Inflammatory macrophage (primary cell): ENCODE measurements around the gene SCLT1.
"Not testable (repeated sequence)": the region's sequence is repeated elsewhere in the genome, so short reads cannot be mapped to it uniquely, and the experiment has no call there.

Source experiments
- DNase-seq, 2 donors: peaks; one replicate each; pipeline ENCODE4 v3.0.0-alpha.2; 2020 to 2022
- total RNA-seq, 18 experiments: gene quantifications; one replicate each; lab custom pipeline; 2026; ENCODE audit warnings: mixed read lengths in 6 of 18, inconsistent platforms in 2 of 18; lab: John Stamatoyannopoulos, UW

Gene SCLT1
- total RNA-seq = 12.2 to 29.9 (median 24.2) reads per million in 18 experiments

DNA sequence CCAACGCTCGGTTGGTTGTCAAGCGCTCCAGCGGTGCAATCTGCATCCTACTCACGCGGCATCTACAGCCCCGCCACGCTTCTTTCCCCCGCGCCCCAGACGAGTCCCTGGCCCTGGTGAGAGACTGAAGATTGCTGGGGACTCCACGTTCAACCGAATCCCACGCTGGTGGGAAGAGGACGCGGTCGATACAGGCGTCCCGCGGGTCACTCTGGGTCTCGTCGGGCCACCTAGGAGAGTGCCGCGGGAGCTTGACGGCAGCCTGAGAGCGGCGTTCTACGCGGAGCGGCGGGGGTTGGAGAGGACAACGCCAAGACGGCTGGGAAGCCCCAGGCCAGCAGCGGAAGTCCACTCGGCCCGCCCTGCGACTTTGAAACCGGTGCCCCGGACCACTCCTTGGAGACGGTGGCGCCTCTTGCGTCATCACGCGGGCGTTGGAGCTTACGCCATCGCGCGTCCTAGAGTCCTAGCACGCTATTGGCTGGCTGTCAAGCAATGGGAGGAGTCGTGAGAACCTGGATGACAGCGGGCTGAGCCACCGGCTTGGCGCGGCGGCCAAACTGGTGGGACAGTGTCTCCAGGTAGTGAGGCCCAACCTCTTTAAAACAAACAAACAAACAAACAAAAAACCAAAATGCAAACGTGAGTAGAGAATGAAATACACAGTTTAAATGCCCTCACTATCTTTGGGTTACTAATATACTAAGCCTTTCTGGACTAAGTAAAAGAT is at the start of gene SCLT1:
SCLT1 (minus strand) TSS at position 349 of the 730 bp plus-strand sequence. CDS start 436 bp downstream, outside the sequence.
- peak; percentile 99 to 100 for DNase-seq

DNA sequence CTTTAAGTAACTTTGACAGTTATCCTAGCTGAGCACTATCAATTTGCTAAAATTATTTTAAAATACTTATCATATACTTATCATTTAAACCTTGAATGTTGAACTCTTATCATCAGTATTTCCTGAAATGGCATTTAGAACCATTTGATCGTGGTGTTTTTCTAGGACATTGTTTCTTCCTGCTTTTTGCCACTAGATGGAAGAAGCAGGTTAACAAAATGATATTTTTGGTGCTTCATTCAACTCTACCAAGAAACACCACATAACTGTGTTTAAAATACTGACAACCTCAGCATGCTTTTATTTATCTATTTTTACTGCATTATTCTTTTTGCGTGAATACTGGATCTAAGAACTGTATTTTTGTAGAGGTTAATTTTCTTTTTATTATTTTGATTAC is 47.2 kb upstream of the SCLT1 start:
- no peak for DNase-seq

DNA sequence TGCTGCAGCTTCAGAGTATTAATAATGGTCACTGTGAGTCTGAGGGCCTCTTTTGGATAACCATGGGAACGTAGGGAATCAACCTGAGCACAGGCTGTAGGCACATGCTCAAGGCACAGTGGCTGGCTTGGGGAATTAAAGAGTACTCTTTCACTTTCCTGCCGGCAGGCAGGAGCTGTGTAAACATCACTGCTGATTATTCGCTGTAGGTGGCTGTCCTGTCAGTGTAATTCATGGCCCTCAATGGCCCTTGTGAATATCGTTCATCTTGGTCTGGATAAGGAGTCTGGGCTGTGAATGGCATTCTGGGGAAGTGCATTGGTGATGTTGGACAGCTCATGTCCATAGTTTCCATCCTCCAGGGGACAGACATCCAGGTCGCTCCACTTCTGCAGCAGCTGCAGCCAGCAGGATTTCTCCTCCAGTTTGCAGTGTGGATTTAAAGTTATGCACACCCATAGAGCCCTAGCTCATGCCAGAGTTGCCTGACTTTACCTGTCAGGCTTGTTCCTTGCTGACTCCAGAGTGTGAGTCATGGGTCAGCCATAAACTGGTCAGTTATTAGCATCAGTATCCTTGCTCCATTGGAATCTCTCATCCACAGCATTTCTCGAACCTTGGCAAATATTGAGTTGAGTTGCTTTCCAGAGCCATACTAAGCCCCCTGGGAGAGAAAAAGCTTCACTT is 45.6 kb upstream of the SCLT1 start:
- DNase-seq = no peak

DNA sequence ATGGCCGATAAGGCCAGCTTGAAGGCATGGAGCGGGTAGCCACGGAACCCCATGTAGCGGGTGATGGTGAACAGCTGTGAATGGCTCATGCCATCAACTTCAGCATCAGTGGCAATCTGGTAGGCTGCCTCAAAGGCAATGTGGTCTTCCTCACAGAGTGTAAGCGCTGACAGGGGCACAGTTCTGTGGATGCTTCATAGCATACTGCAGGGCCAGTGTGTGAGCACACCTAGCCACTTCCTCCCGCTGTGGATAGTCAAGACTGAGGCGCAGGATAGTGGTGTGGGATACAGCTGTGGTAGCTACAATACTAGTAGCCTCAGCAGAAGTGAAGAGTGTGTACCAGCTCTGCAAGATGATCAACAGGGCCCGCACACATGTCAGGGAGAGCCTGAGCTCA is 43.1 kb upstream of the SCLT1 start:
- DNase-seq = no peak

DNA sequence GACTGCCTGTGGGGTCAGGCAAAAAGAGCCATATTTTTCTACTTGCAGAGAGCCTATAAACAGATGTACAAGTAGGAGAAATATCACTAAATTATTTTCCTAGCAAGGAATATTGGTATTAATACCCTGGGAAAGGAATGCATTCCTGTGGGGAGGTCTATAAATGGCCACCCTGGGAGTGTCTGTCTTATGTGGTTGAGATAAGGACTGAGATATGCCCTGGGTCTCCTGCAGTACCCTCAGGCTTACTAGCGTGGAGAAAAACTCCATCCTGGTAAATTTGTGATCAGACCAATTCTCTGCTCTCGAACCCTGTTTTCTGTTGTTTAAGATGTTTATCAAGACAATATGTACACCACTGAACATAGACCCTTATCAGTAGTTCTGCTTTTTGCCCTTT is 38.0 kb upstream of the SCLT1 start:
- DNase-seq = no peak

DNA sequence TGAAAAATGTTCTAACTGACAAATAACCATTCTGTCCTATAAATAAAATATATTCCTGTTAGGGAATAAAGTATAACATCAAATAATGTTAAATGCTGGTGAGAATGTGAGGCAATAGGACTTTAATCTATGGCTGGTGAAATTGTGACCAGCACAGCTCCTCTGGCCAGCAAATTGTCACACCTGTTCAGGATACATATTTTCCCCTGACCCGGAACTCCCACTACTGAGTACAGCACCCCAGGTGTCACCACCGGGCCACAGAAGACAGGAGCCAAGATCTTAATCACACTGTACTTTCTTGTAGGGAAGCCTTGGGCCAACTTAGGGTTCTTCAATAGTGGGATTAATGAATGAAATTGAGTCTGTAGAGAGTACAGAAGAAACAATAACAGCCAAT is 35.8 kb upstream of the SCLT1 start:
- no peak for DNase-seq

DNA sequence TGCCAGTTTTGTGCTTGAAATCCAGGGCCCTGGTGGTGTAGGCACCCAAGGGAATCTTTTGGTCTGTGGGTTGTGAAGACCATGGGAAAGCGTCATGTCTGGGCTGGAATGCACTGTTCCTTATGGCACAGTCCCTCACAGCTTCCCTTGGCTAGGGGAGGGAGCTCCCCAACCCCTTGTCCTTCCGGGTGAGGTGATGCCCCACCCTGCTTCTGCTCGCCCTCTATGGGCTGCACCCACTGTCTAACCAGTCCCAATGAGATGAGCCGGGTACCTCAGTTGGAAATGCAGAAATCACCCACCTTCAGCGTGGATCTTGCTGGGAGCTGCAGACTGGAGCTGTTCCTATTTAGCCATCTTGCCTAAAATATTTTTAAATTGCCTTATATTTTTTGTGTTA is 33.3 kb upstream of the SCLT1 start:
- DNase-seq = not testable (repeated sequence)

DNA sequence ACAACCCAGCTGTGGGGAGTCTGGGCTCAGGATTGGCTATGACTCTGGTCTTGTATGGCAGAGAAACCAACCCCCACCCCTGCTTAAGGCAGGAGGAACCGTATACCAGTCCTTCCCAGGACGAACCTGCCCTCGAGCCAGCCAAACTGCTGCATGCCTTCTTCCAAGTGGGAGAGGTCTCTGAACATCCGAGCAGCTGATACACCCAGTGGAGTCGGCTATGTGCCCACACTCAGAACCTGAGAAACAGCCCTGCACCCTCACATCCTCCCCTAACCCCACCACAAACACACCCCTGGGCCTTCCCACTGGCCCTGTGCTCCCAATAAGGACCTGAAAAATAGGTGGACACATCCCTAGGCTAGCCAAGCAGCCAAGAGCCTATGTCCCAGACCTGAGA is 24.4 kb upstream of the SCLT1 start:
- no peak for DNase-seq

DNA sequence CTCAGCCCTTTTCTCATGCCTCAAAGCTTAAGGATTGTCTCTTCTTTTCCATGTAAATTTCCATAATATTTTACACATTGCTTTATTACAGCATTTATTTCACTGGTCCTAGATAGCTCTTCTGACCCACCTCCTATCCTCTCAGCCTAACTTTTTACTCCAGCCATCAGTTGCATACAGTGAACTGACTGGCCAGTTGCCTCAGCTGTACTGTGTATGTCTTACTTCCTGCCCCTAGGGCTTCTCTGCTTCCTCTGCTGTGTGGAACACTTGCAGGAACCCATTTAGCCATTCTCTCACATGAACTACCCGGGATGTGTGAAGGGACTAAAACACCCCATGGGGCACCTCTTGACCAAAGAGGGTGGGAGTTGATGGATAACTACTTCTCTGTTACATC is 20.6 kb upstream of the SCLT1 start:
- no peak for DNase-seq

DNA sequence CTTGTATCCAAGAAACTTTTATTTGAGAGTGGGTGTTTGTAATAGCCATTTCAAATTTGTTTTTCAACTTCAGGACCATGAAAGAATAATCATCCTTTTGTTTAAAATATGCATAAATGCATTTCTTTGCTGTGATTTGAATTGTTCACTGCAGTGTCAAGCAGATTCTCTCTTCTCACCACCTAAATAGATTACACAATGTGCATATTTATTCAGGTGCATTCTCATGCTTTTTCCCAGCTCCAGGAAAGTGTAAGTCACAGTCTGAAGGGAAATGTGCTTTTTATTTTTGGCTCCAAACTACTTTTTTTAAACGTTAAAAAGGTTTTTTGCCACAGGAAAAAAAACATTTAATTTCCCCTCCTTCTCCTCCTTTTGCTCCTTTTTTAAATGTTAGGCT is 20.1 kb upstream of the SCLT1 start:
- no peak for DNase-seq

DNA sequence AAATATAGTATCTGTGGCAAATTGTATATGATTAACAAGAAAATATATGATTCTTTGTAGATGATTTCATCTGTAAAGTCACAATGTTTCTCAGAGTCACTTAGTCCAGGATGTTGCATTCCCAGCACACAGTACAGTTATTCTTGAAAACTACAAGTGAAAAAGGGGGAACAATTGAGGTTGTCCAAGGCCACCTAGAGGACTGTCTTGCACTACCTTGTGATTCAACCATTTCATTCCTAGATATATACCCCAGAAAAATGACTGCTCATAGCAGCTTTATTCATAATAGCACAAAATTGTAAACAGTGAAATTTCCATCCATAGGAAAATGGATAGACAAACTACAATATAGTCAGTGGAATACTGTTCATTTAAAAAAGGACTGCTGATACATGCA is 18.6 kb upstream of the SCLT1 start:
- no peak for DNase-seq

DNA sequence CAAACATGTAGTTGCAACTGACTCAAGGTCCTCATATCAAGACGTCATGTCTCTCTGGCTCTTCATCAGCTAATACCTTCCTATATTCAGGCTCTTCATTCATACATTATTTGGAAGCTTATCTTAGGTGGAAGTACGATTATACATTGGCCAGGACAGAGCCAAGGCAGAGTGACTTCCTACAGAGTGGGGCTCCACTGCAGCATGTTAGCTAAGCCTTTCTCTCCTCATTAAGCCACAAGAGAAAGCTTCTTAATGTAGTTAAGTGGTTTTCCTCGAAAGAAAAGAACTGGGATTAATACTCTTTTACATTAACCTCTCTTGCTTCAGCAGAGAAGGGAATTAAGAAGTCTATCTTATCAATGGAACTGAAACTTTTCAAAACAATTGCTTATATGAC is 17.6 kb upstream of the SCLT1 start:
- DNase-seq = no peak

DNA sequence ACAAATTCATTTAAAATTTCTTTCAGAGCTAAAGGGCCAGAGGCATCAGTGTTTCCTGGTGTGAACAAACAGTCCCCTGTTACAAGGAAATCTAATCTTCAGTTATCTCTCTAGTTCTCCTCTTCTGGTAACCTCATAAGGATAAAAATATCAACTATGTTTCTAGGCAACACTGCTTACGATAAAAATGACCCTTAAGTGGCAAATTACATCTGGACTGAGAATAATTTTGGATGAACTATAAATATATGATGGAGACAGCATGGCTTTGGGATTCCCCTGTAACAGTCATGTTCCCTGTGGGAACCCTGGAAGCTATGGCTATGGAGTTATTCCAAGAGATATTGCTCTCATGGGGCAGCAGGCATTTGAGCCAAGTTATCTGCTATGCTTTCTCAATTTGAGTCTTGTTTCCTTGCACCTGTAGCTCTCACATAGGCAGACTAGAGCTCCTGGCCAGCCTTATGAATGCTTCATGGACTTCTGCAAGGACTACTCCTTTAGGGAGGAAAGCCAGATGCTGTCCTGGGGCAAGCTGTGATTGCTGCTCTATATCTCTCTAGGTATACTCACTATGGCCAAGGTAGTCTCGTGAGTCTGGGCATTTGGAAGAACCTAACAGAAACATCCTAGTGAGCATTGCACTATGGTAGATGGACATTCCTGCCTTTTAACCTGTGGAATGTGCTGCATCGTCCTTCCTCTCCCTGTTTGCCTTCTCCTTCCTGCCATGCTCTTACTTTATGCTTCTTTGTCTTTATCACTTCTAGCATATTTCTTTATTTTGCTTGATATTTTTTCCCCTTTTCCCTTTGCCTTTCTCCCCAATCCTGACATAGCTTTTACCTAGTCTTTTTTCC is 16.9 kb upstream of the SCLT1 start:
- DNase-seq = no peak

DNA sequence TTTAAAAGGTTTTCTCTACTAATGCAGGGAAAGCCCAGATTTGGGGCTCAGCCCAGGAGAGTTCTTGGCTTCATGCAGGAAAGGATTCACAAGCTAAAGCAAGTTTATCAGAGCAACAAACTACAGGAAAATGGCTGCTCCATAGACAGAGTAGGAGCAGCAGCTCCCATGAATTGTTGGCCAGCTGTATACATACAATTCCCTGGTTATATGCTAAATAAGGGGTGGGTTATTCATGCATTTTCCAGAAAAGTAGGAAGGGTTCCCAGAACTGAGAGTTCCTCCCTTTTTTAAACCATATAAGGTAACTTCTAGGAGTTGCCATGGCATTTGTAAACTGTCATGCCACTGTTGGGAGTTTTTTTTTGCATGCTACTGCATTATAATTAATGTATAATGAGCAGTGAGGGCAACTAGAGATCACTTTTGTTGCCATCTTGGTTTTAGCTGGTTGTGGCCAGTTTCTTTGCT is 5.2 kb upstream of the SCLT1 start:
- DNase-seq = peak; percentile 31 to 64

DNA sequence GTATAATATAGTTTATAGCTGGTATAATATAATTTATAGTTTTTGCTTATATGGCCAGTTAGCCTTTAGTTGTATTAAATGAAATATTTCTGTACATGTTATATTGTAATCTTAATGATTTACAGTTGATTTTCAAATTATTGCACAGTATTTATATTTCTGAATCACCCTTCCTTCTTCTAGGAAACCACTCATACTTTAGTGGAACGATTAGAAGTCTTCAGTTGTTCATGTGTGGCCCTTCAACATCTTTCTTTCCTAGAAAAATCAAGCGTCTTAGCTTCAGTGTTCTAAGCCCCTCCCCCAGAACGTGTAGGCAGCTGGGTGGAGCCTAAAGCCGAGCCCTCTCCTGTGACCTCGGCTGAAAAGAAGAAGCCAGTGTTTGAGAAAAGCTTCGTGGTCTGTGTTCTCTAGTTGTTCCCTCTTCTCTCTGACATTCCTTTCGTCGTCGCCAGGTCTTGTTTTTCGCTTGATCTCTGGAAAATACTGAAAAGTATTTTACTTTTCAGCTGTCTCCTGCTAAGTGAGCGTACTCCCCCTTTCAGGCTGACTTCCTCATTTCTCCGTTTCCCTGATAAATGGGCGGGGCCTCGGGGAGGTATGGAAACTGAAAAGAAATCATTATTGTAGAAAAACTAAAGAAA is 2.6 kb upstream of the SCLT1 start, which contains the start of gene C4orf33:
C4orf33 (plus strand) TSS at position 342 of the 644 bp plus-strand sequence. CDS start 6,459 bp downstream, outside the sequence.
- peak; percentile 85 for DNase-seq

DNA sequence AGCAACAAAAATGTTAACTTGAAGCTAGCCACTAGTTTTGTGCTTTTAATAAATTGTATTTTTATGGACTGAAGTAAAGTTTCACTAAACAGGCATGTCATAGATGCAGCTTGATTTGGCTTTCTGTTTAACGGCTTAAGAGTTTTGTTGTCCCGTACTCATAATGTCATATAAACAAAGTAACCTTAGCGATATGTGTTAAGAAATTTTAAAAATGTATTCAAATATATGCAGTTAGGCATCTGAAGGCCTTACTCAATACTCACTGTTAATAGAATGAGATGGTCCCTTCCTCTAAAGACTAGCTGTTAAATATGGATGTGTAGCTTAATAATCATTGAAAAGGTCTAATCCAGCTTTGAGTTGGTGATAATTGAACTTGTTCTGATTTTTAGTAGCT is 1.0 kb upstream of the SCLT1 start:
- no peak for DNase-seq

DNA sequence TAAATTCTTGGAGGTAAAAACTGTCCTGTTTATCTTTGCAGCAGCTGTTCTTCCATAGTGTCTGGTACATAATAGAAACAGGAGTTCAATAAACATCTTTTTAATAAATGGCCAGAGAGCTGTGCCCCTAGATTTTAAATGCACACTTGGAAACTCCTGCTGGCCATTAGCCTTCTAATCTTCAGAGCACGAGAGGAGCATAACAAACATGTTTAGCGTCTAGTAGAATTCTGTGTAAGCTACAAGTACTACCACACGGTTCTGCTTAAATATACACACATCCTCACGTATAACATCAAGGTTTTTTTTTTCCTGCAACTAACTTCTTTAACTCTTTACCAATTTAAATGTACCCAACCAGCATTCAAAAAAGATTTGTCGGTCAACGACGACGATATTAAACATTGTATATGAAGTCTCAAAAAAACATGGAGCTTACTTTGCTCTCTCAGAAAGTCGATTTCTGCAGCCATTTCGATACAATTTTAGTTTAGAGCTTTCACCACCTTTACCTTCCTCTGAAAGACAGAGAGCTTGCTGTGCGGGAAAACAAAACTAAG is 628 bp downstream of the SCLT1 start:
- peak in 1 of 2 donors; percentile 15 for DNase-seq

DNA sequence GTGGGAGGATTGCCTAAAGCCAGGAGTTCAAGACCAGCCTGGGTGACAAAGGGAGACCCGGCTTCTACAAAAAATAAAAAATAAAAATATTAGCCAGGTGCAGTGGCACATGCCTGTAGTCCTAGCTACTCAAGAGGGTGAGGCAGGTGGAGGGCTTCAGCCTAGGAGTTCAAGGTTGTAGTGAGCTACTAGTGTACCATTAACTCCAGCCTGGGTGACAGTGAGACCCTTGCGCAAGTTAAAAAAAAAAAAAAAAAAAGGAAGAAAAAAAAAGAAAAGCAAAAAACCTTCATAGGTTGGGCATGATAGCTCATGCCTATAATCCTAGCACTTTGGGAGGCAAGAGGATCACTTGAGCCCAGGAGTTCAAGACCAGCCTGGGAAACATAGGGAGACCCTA is 5.8 kb downstream of the SCLT1 start:
- no peak for DNase-seq

DNA sequence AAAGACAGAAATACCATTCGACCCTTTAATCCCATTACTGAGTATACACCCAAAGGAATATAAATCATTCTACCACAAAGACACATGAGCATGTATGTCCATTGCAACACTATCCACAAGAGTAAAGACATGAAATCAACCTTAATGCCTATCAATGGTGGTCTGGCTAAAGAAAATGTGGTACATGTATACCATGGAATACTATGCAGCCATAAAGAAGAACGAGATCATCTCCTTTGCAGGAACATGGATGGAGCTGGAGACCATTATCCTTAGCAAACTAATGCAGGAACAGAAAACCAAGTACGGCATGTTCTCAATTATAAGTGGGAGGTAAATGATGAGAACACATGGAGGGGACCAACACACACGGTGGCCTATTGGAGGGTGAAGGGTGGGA is 7.9 kb downstream of the SCLT1 start:
- no peak for DNase-seq

DNA sequence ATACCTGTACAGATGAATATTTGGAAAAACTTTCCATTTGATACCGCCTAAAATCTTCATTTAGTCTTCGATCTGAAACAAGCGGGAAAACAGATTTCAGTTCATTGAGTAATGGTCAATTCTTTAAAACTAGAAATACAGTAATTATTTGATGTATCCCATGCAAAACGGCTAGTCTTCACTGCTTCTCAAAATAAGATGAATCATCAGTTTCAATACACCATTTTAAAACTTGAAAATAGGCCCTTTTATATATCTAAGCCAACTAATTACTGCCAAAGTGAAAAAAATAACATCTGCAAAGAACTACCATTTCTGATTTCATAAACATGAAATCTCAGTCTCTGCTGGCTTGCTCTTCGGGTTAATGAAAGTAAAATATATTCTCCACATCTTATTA is 11.0 kb downstream of the SCLT1 start:
- DNase-seq = no peak

DNA sequence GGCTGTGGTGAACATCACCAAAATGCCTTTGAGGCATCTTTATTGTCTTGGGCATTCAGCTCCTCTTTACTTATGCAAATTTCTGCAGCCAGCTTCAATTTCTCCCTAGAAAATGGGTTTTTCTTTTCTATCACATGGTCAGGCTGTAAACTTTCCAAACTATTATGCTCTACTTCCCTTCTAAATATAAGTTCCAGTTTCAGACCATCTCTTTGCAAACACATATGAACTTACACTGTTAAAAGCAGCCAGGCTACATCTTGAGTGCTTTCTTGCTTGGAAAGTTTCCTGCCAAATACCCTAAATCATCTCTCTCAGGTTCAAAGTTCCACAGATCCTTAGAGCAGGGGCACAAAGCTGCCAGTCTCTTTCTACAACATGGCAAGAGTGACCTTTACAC is 13.2 kb downstream of the SCLT1 start:
- DNase-seq = no peak

DNA sequence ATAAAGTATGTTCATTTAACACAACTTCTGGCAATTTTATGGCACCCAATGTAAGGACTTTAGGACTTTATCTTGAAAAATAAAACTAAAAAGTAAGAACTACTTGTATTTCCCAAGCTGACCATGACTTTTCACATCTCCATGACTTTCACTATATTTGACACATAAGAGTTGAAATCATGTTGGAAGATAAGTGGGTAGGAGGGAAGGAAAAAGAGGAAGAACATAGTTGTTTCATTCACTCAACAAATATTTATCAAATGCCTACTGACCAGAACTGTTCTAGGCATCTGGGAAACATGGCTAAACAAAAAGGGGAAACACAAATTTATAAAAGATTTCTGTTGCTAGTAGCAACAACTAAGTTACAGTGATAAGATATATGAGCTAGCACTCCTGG is 16.0 kb downstream of the SCLT1 start:
- DNase-seq = peak in 1 of 2 donors; percentile 50
